T-cell (primary cell): Measurements from ENCODE around the gene TNS4. TPM values are rescaled to one million over a fixed set of nuclear protein-coding genes. Genes with fewer than 3 reads are reported as not detected.

Source experiments
- ATAC-seq, 4 experiments: fragments of 200-7000 bp in 3 of 4; fragments of 150-1000 bp in 1 of 4; cut with Tn5 transposase; replicated peaks in 1 of 4; 1 replicate in 3 of 4; 2 replicates in 1 of 4; pipeline ENCODE4 v1.10.0; 2021; ENCODE audit warnings: moderate library complexity in 3 of 4, mild to moderate bottlenecking in 2 of 4, moderate number of reproducible peaks in 1 of 4
- CTCF ChIA-PET, 2 donors: fragments of 300-600 bp; sonication (Branson Sonifier 250); formaldehyde crosslinking; loops; one replicate each; lab custom pipeline; 2022; ENCODE audit warnings: antibody characterized with exemption in 2 of 2; lab: Charles Lee
- POLR2A ChIA-PET, 2 donors: fragments of 300-600 bp; sonication (Branson Sonifier 250); formaldehyde crosslinking; loops; one replicate each; lab custom pipeline; 2022; ENCODE audit warnings: antibody characterized with exemption in 2 of 2; lab: Charles Lee
- DNase-seq, 35 experiments: peaks; one replicate each; pipeline versions ENCODE4 v3.0.0 to v3.0.0-alpha.2; 2013 to 2023
- H3K27ac ChIP-seq: one replicate; pipeline ENCODE4 v1.5.1; 2013; ENCODE audit warnings: low read length
- H3K27me3 ChIP-seq, 2 experiments: replicated peaks in 1 of 2; 1 replicate in 1 of 2; 2 replicates in 1 of 2; pipeline versions ENCODE4 v1.6.1 to v1.7.0; 2013; ENCODE audit warnings: low read length in 1 of 2, mixed read lengths in 1 of 2; ENCODE audit not compliant: control insufficient read depth in 2 of 2, insufficient read depth in 2 of 2; ENCODE audit errors: extremely low read depth in 1 of 2
- H3K36me3 ChIP-seq, 2 donors: 1 replicate in 1 of 2; 2 replicates in 1 of 2; pipeline versions ENCODE4 v1.6.1 to v1.7.0; 2013; ENCODE audit warnings: low read length in 1 of 2; ENCODE audit not compliant: control insufficient read depth in 2 of 2, insufficient read depth in 1 of 2; ENCODE audit errors: extremely low read depth in 1 of 2
- H3K4me1 ChIP-seq, 2 experiments: 1 replicate in 1 of 2; 2 replicates in 1 of 2; pipeline versions ENCODE4 v1.6.1 to v1.7.0; 2013; ENCODE audit warnings: low read length in 2 of 2, mixed read lengths in 1 of 2; ENCODE audit not compliant: insufficient read depth in 2 of 2, control insufficient read depth in 1 of 2; ENCODE audit errors: extremely low read depth in 1 of 2
- H3K4me3 ChIP-seq, 2 donors: 1 replicate in 1 of 2; 2 replicates in 1 of 2; pipeline versions ENCODE4 v1.5.1 to v1.7.0; 2013; ENCODE audit warnings: mild to moderate bottlenecking in 2 of 2, low read length in 1 of 2, moderate library complexity in 1 of 2; ENCODE audit not compliant: control insufficient read depth in 1 of 2; ENCODE audit errors: extremely low read depth in 1 of 2
- H3K9me3 ChIP-seq: 2 replicates; pipeline ENCODE4 v1.7.0; 2013
- H3K27ac Mint-ChIP-seq, 2 donors: one replicate each; pipeline ENCODE4 v1.8.0; 2020 to 2021; ENCODE audit warnings: mild to moderate bottlenecking in 2 of 2, mixed read lengths in 2 of 2
- H3K27me3 Mint-ChIP-seq, 2 donors: one replicate each; pipeline ENCODE4 v1.8.0; 2021 to 2022; ENCODE audit warnings: mixed read lengths in 2 of 2
- H3K36me3 Mint-ChIP-seq: one replicate; pipeline ENCODE4 v1.8.0; 2021; ENCODE audit warnings: mixed read lengths
- H3K4me1 Mint-ChIP-seq, 3 donors: one replicate each; pipeline ENCODE4 v1.8.0; 2020 to 2022; ENCODE audit warnings: mixed read lengths in 3 of 3, mild to moderate bottlenecking in 1 of 3
- H3K4me3 Mint-ChIP-seq, 3 donors: one replicate each; pipeline ENCODE4 v1.8.0; 2020 to 2022; ENCODE audit warnings: mild to moderate bottlenecking in 3 of 3, mixed read lengths in 3 of 3, moderate library complexity in 3 of 3
- H3K9me3 Mint-ChIP-seq, 3 donors: one replicate each; pipeline ENCODE4 v1.8.0; 2020 to 2022; ENCODE audit warnings: mixed read lengths in 3 of 3
- WGBS: methylation state at CpG from one replicate; pipeline ENCODE4 v1.1.5; 2013; ENCODE audit warnings: missing lambda C conversion rate; ENCODE audit not compliant: insufficient coverage; 5-methylcytosine and 5-hydroxymethylcytosine counted together
- total RNA-seq, 35 experiments: library from RNA in 6 of 35; stranded (reverse) in 6 of 35; fragments of 120-200 nt in 1 of 35; gene quantifications; one replicate each; pipeline versions ENCODE4 v1.2.1 to v1.2.4 and lab custom pipeline; 2013 to 2026

Gene TNS4
- total RNA-seq, 5 donors from 2014 or later (not counting 1 experiment from before 2014, with no cell fraction given): 0.55 to 3.7 (median 0.66) TPM

DNA sequence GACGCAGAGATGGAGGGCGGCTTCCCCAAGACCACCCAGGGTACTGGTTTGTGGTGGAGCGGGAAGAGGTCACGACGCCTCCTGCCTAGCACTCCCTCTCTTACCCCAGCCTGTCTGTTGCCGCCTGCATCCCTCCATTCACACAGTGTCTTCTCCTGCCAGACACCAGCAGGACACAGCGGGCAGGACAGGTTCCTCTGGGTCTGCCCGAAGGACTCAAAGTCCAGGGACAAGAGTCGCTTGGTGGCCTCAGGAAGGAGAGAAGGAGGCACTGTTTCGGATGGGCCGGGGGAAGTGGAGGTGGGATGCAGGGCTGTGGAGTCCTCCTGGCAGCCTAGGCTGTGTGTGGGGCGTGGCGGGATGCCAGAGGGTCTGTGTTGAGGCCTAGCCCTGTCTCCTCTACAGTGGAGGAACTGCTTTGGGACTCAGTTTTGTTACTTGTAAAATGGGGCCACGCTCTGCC is 19.6 kb upstream of the TNS4 start:
- H3K36me3 Mint-ChIP-seq: peaks cover 26% of the 10 kb centered on the region
- ChIA-PET POLR2A (interaction anchor here in 1 of 2 donors (0.8 kb wide), 1 partner anchor 52 kb away, joined by 4 read pairs; no protein-coding TSS in a partner anchor), CTCF (interaction anchor here in 1 of 2 donors (0.7 to 0.9 kb wide), 2 partner anchors 103 to 348 kb away, joined by 3 read pairs; partner anchors contain the start of gene TOP2A)
- peaks cover 40 to 64% of the 10 kb centered on the region in 2 experiments for H3K4me1 ChIP-seq
- H3K4me3 ChIP-seq: no peak overlapping the region
- H3K27me3 ChIP-seq: peaks cover 0 to 4% of the 10 kb centered on the region in 2 experiments
- ATAC-seq: no peak
- no peak overlapping the region for H3K27ac Mint-ChIP-seq
- H3K27ac ChIP-seq: no peak overlapping the region
- peaks cover 4% of the 10 kb centered on the region for H3K9me3 ChIP-seq
- no peaks in the 10 kb centered on the region for H3K36me3 ChIP-seq
- H3K9me3 Mint-ChIP-seq: peaks cover 0 to 15% (median 11%) of the 10 kb centered on the region in 3 donors
- no peaks in the 10 kb centered on the region for H3K27me3 Mint-ChIP-seq
- 92% methylated on average over 7 of the region's 14 CpGs for WGBS
- no peak overlapping the region for H3K4me3 Mint-ChIP-seq
- H3K4me1 Mint-ChIP-seq: peaks cover 45 to 58% (median 45%) of the 10 kb centered on the region in 3 donors
- no peak for DNase-seq

DNA sequence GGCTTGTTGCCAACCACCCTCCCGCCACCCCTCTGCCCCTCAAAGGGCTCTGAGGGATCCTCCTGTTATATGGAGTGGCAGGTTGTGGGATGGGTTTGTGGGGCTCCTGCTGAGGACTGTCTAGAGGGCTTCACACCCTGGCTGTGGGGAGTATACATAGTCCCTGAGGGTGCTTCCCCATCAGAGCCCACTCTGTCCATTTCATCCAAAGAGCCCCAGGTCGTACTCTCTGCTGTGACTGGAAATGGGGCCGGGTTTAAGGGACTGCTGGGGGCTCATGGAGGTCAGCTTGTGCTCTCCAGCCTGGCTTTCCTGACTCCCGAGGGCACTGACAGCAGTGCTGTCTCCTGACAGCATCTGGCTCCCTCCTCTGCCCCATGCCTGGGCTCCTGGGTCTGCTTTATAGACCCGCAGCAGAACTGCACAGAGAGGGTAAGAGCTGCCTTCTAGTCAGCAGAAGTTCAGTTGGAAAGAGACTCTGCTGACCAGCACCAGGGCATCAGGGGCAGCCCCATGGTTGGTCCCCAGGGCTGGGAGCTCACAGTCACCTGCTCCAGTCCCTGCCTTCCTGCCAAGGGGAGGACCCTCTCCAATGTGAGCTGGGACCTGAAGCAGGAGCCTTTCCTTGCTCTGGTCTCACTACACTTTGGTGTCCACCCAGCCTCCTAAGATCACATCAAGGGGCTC is 17.8 kb upstream of the TNS4 start:
- H3K4me1 ChIP-seq: peaks cover 56 to 82% of the 10 kb centered on the region in 2 experiments
- 78% methylated on average over 3 of the region's 5 CpGs for WGBS
- Mint-ChIP-seq H3K27ac (no peak overlapping the region), H3K4me1 (peaks cover 63 to 76% (median 63%) of the 10 kb centered on the region in 3 donors), H3K36me3 (peaks cover 14% of the 10 kb centered on the region), H3K27me3 (peaks cover 0 to 4% of the 10 kb centered on the region in 2 donors), H3K4me3 (peak overlapping the region in 1 of 3 donors; percentile 41), H3K9me3 (peaks cover 0 to 4% (median 0%) of the 10 kb centered on the region in 3 donors)
- ChIA-PET POLR2A (no interaction called here), CTCF (interaction anchor here in 1 of 2 donors (0.6 kb wide), 1 partner anchor 48 kb away, joined by 3 read pairs; no protein-coding TSS in a partner anchor)
- no peak for DNase-seq
- no peaks in the 10 kb centered on the region for H3K36me3 ChIP-seq
- no peak overlapping the region for H3K4me3 ChIP-seq
- H3K27ac ChIP-seq: no peak overlapping the region
- no peak for ATAC-seq
- H3K9me3 ChIP-seq: no peaks in the 10 kb centered on the region
- H3K27me3 ChIP-seq: peaks cover 0 to 4% of the 10 kb centered on the region in 2 experiments

DNA sequence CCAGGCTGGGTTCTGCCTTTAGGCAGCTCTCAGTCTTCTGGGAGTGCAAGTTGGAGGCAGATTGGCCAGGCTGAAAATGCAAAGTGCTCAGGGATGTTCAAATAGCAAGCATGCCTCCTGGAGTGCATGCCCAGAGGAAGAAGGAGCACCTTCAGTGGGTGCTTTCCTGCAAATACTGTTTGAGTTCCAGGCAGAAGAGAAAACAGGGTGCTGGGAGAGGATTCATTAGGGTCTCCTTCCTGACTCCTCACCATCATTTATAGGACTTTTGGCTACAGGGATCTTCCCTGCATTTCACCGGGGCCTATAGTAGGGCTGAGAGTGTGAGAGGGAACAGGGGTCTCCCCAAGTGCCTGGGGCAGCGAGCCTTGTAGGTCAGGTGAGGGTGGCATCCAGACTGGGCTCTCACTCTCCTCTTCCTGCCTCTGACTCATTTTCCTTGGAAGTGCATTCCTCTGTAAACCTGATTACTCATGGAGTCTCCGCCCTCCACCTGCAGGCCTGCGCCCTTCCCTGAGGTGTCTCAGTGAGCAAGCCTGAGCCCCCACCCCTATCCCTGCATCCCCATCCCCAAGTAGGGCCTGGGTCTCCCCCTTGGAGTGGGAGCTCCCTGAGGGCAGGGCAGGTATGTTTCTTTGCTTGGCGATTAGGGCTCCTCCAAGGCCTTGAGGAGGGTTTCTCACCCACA is 17.1 kb upstream of the TNS4 start:
- H3K27me3 Mint-ChIP-seq: peaks cover 0 to 4% of the 10 kb centered on the region in 2 donors
- POLR2A ChIA-PET: interaction anchor here in 1 of 2 donors (1.1 kb wide), 1 partner anchor 9 kb away, joined by 5 read pairs; no protein-coding TSS in a partner anchor
- DNase-seq (no peak), ATAC-seq (no peak)
- WGBS: no CpG with 5 or more reads among the region's 5 CpGs
- H3K4me3 Mint-ChIP-seq: peak overlapping the region in 2 of 3 donors; percentile 61 to 78
- H3K9me3 ChIP-seq: no peaks in the 10 kb centered on the region
- H3K36me3 Mint-ChIP-seq: peaks cover 9% of the 10 kb centered on the region
- H3K9me3 Mint-ChIP-seq: peaks cover 0 to 4% (median 0%) of the 10 kb centered on the region in 3 donors
- H3K27ac Mint-ChIP-seq: peak overlapping the region in 1 of 2 donors; percentile 47
- CTCF ChIA-PET: interaction anchor here (0.6 to 2.2 kb wide), 4 partner anchors 13 to 48 kb away, joined by 3 to 38 read pairs (median 3); no protein-coding TSS in a partner anchor
- H3K27me3 ChIP-seq: peaks cover 0 to 4% of the 10 kb centered on the region in 2 experiments
- H3K36me3 ChIP-seq: no peaks in the 10 kb centered on the region
- H3K4me1 Mint-ChIP-seq: peaks cover 69 to 83% (median 69%) of the 10 kb centered on the region in 3 donors
- H3K27ac ChIP-seq: no peak overlapping the region
- H3K4me3 ChIP-seq: peak overlapping the region in 1 of 2 donors; percentile 11
- peaks cover 56 to 86% of the 10 kb centered on the region in 2 experiments for H3K4me1 ChIP-seq

DNA sequence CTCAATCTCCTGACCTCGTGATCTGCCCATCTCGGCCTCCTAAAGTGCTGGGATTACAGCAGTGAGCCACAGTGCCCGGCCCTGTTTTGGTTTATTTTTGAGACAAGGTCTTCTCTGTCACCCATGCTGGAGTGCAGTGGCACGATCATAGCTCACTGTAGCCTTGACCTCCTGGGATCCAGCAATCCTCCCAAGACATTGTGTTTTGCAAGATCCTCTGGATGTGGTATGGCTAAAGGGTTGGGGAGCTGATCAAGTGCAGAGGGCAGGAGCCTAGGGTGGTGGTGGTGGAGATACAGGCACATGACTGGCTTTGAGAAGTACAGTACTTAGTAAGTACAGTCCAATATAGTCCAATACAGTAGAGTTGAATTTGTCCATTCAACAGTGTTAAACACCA is 16.6 kb upstream of the TNS4 start:
- peak overlapping the region in 2 of 3 donors; percentile 61 to 78 for H3K4me3 Mint-ChIP-seq
- H3K9me3 ChIP-seq: no peaks in the 10 kb centered on the region
- H3K27me3 ChIP-seq: peaks cover 0 to 4% of the 10 kb centered on the region in 2 experiments
- ChIA-PET CTCF (interaction anchor here (0.6 to 2.2 kb wide), 3 partner anchors 14 to 41 kb away, joined by 3 to 38 read pairs (median 3); no protein-coding TSS in a partner anchor), POLR2A (interaction anchor here (0.5 to 1.1 kb wide), 2 partner anchors 10 to 15 kb away, joined by 5 to 9 read pairs; no protein-coding TSS in a partner anchor)
- H3K36me3 Mint-ChIP-seq: peaks cover 4% of the 10 kb centered on the region
- no peaks in the 10 kb centered on the region for H3K9me3 Mint-ChIP-seq
- no peaks in the 10 kb centered on the region for H3K36me3 ChIP-seq
- H3K4me1 Mint-ChIP-seq: peaks cover 65 to 81% (median 69%) of the 10 kb centered on the region in 3 donors
- H3K27ac ChIP-seq: no peak overlapping the region
- H3K4me1 ChIP-seq: peaks cover 56 to 86% of the 10 kb centered on the region in 2 experiments
- H3K27ac Mint-ChIP-seq: peak overlapping the region in 1 of 2 donors; percentile 47
- ATAC-seq (no peak), DNase-seq (no peak)
- 70% methylated on average over 4 of the region's 4 CpGs for WGBS
- H3K27me3 Mint-ChIP-seq: peaks cover 0 to 4% of the 10 kb centered on the region in 2 donors
- H3K4me3 ChIP-seq: no peak overlapping the region

DNA sequence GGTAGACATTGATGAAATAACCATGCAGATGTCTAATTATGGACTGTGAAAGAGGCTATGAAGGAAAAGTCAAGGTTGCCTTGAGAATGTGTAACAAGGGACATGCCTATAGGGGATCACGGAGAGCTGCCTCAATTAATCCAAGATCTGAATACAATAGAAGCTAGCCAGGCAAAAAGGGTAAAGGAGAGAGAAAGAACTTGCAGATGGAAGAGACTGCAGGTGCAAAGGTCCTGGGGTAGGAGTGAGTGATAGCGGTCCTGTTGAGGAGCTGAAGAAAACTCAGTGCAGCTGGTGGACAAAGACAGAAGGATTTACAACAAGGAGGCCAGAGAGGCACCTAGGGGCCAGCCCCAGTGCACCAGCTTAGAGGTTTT is 15.9 kb upstream of the TNS4 start:
- no peaks in the 10 kb centered on the region for H3K36me3 ChIP-seq
- H3K27me3 ChIP-seq: peaks cover 0 to 4% of the 10 kb centered on the region in 2 experiments
- CTCF ChIA-PET: interaction anchor here (0.9 to 2.2 kb wide), 7 partner anchors 14 to 99 kb away, joined by 3 to 38 read pairs (median 3); partner anchors contain the start of gene TOP2A (in 1 of the 2)
- H3K27ac ChIP-seq: peak overlapping the region; percentile 25
- peaks cover 56 to 81% of the 10 kb centered on the region in 2 experiments for H3K4me1 ChIP-seq
- peak overlapping the region; percentile 35 to 42 for H3K4me3 ChIP-seq
- Mint-ChIP-seq H3K4me3 (peak overlapping the region; percentile 55 to 78 (median 76)), H3K9me3 (no peaks in the 10 kb centered on the region), H3K27ac (peak overlapping the region; percentile 5 to 74), H3K36me3 (peaks cover 4% of the 10 kb centered on the region), H3K27me3 (peaks cover 0 to 4% of the 10 kb centered on the region in 2 donors), H3K4me1 (peaks cover 65 to 75% (median 69%) of the 10 kb centered on the region in 3 donors)
- POLR2A ChIA-PET: interaction anchor here (0.5 to 1.1 kb wide), 3 partner anchors 10 to 16 kb away, joined by 3 to 9 read pairs (median 5); no protein-coding TSS in a partner anchor
- DNase-seq: no peak
- H3K9me3 ChIP-seq: no peaks in the 10 kb centered on the region
- 73% methylated on average over 1 of the region's 2 CpGs for WGBS
- peak in 3 of 4 experiments; percentile 3 to 6 (median 4) for ATAC-seq
